PC-9 (cell line): ENCODE data around the gene STAG3. TPM values are rescaled to one million over a fixed set of nuclear protein-coding genes. Genes with fewer than 3 reads are reported as not detected.

Source experiments
- BruUV-seq: library from RNA; stranded (reverse); fragments of 400-500 nt; replicated peaks from 2 replicates; lab custom pipeline; 2021; lab: Mats Ljungman, UMichigan
- CTCF ChIA-PET: fragments of 300-600 bp; sonication (Branson Sonifier 250); formaldehyde crosslinking; loops from one replicate; lab custom pipeline; 2022; ENCODE audit warnings: antibody characterized with exemption; lab: Charles Lee
- POLR2A ChIA-PET: fragments of 300-600 bp; sonication (Branson Sonifier 250); formaldehyde crosslinking; loops from one replicate; lab custom pipeline; 2022; ENCODE audit warnings: antibody characterized with exemption; ENCODE audit not compliant: unreplicated experiment; lab: Charles Lee
- DNase-seq, 2 experiments: peaks; one replicate each; pipeline versions ENCODE4 v3.0.0 to v3.0.0-alpha.2; 2015 to 2022; ENCODE audit warnings: mixed read lengths in 1 of 2
- H2AFZ ChIP-seq: fragments of 200-600 bp; sonication (generic); 2 replicates; pipeline ENCODE4 v1.8.1; 2017; ENCODE audit warnings: antibody characterized with exemption
- H3F3A ChIP-seq: fragments of 200-600 bp; sonication (generic); 2 replicates; pipeline ENCODE4 v1.8.1; 2017; ENCODE audit warnings: antibody characterized with exemption, mild to moderate bottlenecking, low read depth; ENCODE audit not compliant: insufficient read depth
- H3K27ac ChIP-seq: fragments of 200-600 bp; sonication (generic); 2 replicates; pipeline ENCODE4 v1.6.1; 2016; ENCODE audit warnings: mixed run types
- H3K27me3 ChIP-seq: fragments of 200-600 bp; sonication (generic); 2 replicates; pipeline ENCODE4 v1.6.1; 2016; ENCODE audit warnings: low read depth, mixed run types; ENCODE audit not compliant: insufficient read depth
- H3K36me3 ChIP-seq: fragments of 200-600 bp; sonication (generic); 2 replicates; pipeline ENCODE4 v1.6.1; 2016; ENCODE audit warnings: low read depth, mixed run types
- H3K4me1 ChIP-seq: fragments of 200-600 bp; sonication (generic); replicated peaks from 2 replicates; pipeline ENCODE4 v1.6.1; 2016; ENCODE audit warnings: mixed run types; ENCODE audit not compliant: insufficient read depth
- H3K4me2 ChIP-seq: fragments of 200-600 bp; sonication (generic); 2 replicates; pipeline ENCODE4 v1.6.1; 2017; ENCODE audit warnings: mixed run types
- H3K4me3 ChIP-seq: fragments of 200-600 bp; sonication (generic); 2 replicates; pipeline ENCODE4 v1.6.1; 2016; ENCODE audit warnings: mixed run types
- H3K79me2 ChIP-seq: fragments of 200-600 bp; sonication (generic); 2 replicates; pipeline ENCODE4 v1.6.1; 2017; ENCODE audit warnings: low read depth, mixed run types
- H3K9me2 ChIP-seq: fragments of 200-600 bp; sonication (generic); 2 replicates; pipeline ENCODE4 v1.8.1; 2017; ENCODE audit warnings: mild to moderate bottlenecking; ENCODE audit not compliant: insufficient read depth
- H3K9me3 ChIP-seq: fragments of 200-600 bp; sonication (generic); 2 replicates; pipeline ENCODE4 v1.8.1; 2016; ENCODE audit warnings: low read depth; ENCODE audit not compliant: insufficient read depth
- H4K20me1 ChIP-seq: fragments of 200-600 bp; sonication (generic); 2 replicates; pipeline ENCODE4 v1.8.1; 2017; ENCODE audit not compliant: insufficient read depth
- EZH2 ChIP-seq: fragments of 200-600 bp; sonication (generic); IDR thresholded peaks from 2 replicates; pipeline ENCODE4 v1.8.0; 2017; ENCODE audit warnings: antibody characterized with exemption, low read depth
- intact Hi-C: fragments of 100-400 bp; cut with micrococcal nuclease; formaldehyde crosslinking; loops from one replicate; pipeline ENCODE4 v1.10.0; 2022; ENCODE audit not compliant: unreplicated experiment
- total RNA-seq: library from RNA; stranded (reverse); gene quantifications from 2 replicates; pipeline ENCODE4 v1.2.3, GENCODE V29; 2021
- TF ChIP-seq, protein P1 (sequence below): fragments of 200-600 bp; sonication (generic); conservative IDR thresholded peaks from 2 replicates; pipeline ENCODE4 v1.6.1; 2017; ENCODE audit warnings: mixed run types, antibody characterized with exemption, mild to moderate bottlenecking, moderate library complexity

The STAG3 gene
- total RNA-seq, 1 experiment from 2014 or later: 0.83 TPM

GRCh38 chr7:100163006-100163531, 14.6 kb upstream of the STAG3 start:
- Histone ChIP-seq H3K36me3 (no peaks in the 10 kb centered on the region), H3K4me2 (peak overlapping the region; percentile 59), H3F3A (peaks cover 23% of the 10 kb centered on the region), H3K27ac (no peak overlapping the region), H2AFZ (no peak overlapping the region), H4K20me1 (no peaks in the 10 kb centered on the region), H3K9me3 (no peaks in the 10 kb centered on the region), H3K4me1 (peaks cover 15% of the 10 kb centered on the region), H3K9me2 (no peaks in the 10 kb centered on the region), H3K79me2 (0 out of 2 replicates have a peak, but pooled peaks cover 1% of the 10 kb centered on the region), H3K4me3 (no peak overlapping the region), H3K27me3 (peaks cover 18% of the 10 kb centered on the region; the same call in 1 of the 2 replicates)
- TF ChIP-seq EZH2: no peak
- TF ChIP-seq, protein P1, sequence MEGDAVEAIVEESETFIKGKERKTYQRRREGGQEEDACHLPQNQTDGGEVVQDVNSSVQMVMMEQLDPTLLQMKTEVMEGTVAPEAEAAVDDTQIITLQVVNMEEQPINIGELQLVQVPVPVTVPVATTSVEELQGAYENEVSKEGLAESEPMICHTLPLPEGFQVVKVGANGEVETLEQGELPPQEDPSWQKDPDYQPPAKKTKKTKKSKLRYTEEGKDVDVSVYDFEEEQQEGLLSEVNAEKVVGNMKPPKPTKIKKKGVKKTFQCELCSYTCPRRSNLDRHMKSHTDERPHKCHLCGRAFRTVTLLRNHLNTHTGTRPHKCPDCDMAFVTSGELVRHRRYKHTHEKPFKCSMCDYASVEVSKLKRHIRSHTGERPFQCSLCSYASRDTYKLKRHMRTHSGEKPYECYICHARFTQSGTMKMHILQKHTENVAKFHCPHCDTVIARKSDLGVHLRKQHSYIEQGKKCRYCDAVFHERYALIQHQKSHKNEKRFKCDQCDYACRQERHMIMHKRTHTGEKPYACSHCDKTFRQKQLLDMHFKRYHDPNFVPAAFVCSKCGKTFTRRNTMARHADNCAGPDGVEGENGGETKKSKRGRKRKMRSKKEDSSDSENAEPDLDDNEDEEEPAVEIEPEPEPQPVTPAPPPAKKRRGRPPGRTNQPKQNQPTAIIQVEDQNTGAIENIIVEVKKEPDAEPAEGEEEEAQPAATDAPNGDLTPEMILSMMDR: no peak
- ChIA-PET POLR2A (interaction anchor here (0.6 kb wide), 2 partner anchors 16 to 63 kb away, joined by 3 to 14 read pairs; no protein-coding TSS in a partner anchor), CTCF (interaction anchor here (0.6 to 0.7 kb wide), 3 partner anchors 500 to 1494 kb away, joined by 6 to 13 read pairs (median 9); no protein-coding TSS in a partner anchor)
- peak; percentile 69 to 78 for DNase-seq
- intact Hi-C loops: no loop called here
- BruUV-seq: no TSS peak

GRCh38 chr7:100163871-100164270, 13.8 kb upstream of the STAG3 start:
- Histone ChIP-seq H3K4me2 (peak overlapping the region; percentile 59; the same call in 1 of the 2 replicates), H3K27me3 (peaks cover 24% of the 10 kb centered on the region; the same call in 1 of the 2 replicates), H3K9me3 (no peaks in the 10 kb centered on the region), H3K79me2 (no peaks in the 10 kb centered on the region), H3K4me1 (peaks cover 15% of the 10 kb centered on the region), H3K36me3 (no peaks in the 10 kb centered on the region), H3K9me2 (no peaks in the 10 kb centered on the region), H2AFZ (no peak overlapping the region), H4K20me1 (no peaks in the 10 kb centered on the region), H3F3A (peaks cover 22% of the 10 kb centered on the region), H3K4me3 (no peak overlapping the region), H3K27ac (no peak overlapping the region)
- intact Hi-C loops: no loop called here
- POLR2A ChIA-PET: no interaction called here
- DNase-seq: no peak
- BruUV-seq: no TSS peak
- no peak for TF ChIP-seq EZH2
- TF ChIP-seq, protein P1: no peak
- CTCF ChIA-PET: no interaction called here

- H3K36me3 ChIP-seq: no peaks in the 10 kb centered on the region
- H3F3A ChIP-seq: peaks cover 16% of the 10 kb centered on the region
- H4K20me1 ChIP-seq: no peaks in the 10 kb centered on the region
- H3K4me2 ChIP-seq: no peak overlapping the region
- H3K9me3 ChIP-seq: no peaks in the 10 kb centered on the region
- no peak for DNase-seq
- no peak overlapping the region for H3K4me3 ChIP-seq
- no TSS peak for BruUV-seq
- H3K27ac ChIP-seq: no peak overlapping the region
- peaks cover 47% of the 10 kb centered on the region for H3K27me3 ChIP-seq
- CTCF ChIA-PET: no interaction called here
- H3K79me2 ChIP-seq: no peaks in the 10 kb centered on the region
- peaks cover 15% of the 10 kb centered on the region for H3K4me1 ChIP-seq
- POLR2A ChIA-PET: interaction anchor here (0.6 kb wide), 1 partner anchor 80 kb away, joined by 7 read pairs; no protein-coding TSS in a partner anchor
- TF ChIP-seq, protein P1: no peak
- TF ChIP-seq EZH2: no peak
- intact Hi-C loops: no loop called here
- H3K9me2 ChIP-seq: no peaks in the 10 kb centered on the region
- H2AFZ ChIP-seq: no peak overlapping the region
Measured at GRCh38 chr7:100166317-100166940, 11.3 kb upstream of the STAG3 start.
